CD1c-positive myeloid dendritic cell (primary cell): ENCODE data around the gene HIVEP1.
"Not testable (repeated sequence)": the region's sequence is repeated elsewhere in the genome, so short reads cannot be mapped to it uniquely, and the experiment has no call there.

Experiments used
- DNase-seq: peaks from one replicate; pipeline ENCODE4 v3.0.0-alpha.2; 2016; ENCODE audit errors: extremely low spot score

HIVEP1 gene

DNA sequence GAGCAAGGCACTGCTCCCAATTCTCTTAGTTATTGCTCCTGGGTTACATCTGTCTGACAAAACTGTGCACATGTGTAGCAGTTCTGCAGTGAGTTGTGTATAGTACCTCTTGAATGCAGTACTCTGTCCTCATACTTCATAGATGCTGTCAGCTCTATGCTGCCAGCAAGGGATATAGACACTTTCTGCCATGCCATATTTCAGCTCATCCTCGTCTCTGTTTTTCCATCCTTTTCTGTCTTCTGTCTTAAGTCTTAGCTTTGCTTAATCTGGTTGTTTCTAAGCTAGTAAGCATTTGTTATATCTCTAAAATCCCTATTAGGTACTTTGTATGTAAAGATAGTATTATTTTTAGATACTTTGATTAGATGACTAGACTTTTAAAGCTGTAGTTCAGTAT is 76.4 kb downstream of the HIVEP1 start:
- no peak for DNase-seq

DNA sequence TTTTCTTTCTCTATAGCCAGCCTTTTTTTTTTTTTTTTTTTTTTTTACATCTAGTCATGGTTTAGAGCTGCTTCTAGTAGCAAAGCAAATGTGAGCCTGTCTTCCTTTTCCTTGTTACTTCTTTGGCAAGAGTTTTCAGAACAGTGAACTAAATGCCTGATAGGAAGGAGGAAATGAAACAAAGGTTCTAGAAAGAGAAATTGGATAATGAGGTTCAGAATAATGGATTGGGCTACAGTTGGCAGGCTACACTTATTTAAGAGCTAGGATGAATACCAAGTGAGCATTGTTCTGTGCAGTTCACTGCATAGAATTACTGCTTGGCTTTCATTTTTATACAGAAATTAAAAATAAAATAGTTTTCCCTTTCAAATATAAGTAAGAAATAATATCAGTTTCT is 78.6 kb downstream of the HIVEP1 start:
- no peak for DNase-seq

DNA sequence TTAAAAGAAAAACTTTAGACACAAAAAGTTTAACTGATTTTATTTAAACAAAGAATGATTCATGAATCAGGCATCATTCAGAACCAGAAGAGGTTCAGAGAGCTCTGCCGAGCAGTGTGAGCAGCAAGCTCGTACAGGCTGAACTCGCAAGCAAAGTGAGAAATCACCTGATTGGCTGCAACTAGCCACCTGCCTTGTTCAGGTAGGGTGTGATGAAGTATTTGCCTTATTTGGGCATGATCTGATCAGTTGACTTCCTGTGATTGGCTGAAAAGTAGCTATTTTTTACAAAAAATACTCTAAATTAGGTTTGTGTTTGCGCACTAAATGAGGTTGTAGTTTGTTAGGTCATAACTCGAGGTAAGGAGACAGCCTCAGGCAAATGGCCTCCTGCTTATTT is 80.7 kb downstream of the HIVEP1 start:
- DNase-seq, result no peak

DNA sequence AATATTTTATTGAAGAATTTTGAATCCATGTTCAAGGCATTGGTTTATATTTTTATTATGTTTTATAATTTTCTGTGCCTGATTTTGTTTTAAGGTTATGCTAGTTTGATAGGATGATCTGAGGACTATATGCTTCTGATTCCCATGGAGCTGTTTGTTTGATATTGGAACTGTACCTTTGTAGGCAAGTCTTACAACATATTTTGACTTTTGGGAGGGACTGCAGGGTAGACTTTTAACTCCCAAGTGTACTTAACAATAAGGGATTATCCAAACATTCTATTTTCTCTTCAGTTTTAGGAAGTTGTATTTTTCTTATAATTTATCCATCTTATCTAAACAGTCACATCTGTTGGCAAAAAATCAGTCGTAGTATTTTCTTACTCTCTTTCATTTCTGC is 82.6 kb downstream of the HIVEP1 start:
- no peak for DNase-seq

DNA sequence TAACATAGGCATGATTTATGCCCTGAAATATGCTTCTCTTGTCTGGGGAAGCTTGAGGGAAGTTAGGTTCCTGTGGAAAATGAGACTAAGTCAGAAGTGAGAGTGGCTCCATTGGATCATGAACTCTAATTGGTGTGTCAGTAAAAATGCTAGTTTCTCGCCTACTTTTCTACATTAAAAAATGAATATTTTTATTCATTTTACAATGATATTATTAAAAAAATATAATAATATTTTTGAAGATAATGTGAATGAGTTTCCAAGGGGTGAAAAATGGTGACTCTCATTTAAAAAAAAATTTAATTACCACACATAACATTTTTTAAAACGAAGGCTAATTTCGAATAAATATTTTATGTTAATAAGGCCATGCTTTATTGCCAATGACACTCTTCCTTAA is 84.2 kb downstream of the HIVEP1 start:
- no peak for DNase-seq

- DNase-seq, result no peak
Measured at GRCh38 chr6:12097791-12098190, 85.7 kb downstream of the HIVEP1 start.

- DNase-seq, result no peak
Measured at GRCh38 chr6:12099623-12100338, 87.7 kb downstream of the HIVEP1 start.

DNA sequence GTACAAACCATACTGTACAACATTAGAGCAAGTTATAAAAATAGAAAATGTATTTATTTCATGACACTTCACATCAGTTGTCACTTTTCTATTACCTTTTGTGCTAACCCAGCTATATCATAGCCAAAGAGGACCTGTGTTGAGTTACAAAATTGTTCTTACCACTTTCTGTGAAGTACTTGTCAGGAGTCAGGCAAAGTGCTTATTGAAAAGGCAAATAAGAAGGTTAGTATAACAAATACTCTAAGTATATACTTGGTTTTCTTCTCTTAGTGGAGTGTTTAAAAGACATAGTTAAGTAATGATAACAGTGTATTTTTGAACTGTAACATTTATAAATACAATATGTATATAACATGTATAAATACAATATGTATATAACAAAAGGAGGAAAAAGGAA is 88.9 kb downstream of the HIVEP1 start:
- no peak for DNase-seq

DNA sequence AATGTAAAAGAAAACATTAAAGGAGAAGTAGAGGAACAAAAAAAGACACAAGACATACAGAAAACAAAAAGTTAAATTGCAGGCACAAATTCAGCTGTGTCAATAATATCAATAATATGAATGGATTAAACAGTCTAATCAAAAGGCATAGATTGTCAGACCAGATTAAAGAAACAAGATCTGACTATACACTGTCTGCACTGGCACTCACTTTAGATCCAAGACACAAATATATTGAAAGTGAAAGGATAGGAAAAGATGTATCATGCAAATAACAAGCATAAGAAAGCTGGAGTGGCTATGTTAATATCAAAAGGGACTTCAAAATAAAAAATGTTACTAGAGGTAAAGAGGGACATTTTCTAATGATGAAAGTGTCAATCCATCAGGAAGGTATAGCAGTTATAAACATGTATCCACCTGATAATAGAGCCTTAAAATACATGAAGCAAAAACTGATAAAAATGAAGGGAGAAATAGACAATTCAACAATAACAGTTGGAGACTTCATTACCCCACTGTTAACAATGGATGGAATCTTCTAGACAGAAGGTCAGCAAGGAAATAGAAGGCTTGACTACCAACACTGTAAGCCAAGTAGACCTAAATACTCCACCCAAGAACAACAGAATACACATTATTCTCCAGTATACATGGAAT is 89.7 kb downstream of the HIVEP1 start:
- no peak for DNase-seq

DNA sequence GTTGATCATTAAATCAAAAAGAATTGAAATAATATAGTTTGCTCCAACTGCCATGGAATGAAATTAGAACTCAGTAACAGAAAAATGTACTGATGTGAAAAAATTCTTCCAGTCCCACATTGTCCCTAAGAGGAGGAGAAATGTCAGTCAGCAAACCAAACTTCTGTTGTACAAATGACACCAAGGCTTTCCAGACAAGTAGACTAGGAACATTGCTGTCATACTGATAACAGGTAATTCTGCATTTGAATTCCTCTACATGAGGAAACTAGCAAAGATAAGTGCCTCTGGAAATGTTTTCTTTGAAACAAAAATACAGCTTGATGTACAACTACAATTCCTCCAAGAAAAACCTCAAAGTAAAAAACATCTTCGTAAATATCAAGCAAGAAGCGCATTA is 90.2 kb downstream of the HIVEP1 start:
- no peak for DNase-seq

DNA sequence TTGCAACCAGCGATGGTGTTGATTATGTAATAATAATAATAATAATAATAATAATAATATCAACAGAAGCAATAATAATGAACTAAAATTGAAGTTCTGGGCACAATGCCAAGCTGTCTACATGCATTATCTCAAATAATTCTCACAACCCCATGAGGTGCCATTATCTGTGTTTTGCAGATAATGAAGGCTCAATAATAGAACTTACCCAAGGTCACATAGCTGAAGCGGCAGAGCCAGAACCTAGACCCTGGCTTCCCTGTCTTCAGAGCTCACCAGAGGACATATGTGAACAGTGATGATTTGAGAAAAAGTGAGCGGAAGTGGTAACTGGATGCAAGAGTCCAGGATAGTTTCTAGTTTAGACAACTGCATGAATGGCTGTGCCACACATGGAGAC is 91.0 kb downstream of the HIVEP1 start:
- no peak for DNase-seq

DNA sequence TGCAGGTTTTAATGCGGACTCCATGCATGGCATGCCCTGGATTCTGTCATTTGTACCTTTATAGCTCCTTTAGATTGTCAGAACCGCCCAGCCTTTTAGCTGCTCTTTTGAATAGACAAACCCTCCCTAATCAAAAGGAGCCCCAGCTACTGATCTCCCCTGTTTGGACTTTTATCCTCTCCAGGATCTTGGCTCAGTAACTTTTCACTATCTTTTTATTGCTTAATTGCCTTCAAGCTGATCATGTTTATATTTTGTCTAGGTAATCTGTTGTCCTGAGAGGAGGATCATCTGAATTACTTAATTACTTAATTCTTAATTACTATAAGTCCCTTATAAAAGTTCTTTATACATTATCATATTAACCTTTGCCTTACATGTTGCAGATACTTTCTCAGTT is 93.2 kb downstream of the HIVEP1 start:
- DNase-seq, result no peak

DNA sequence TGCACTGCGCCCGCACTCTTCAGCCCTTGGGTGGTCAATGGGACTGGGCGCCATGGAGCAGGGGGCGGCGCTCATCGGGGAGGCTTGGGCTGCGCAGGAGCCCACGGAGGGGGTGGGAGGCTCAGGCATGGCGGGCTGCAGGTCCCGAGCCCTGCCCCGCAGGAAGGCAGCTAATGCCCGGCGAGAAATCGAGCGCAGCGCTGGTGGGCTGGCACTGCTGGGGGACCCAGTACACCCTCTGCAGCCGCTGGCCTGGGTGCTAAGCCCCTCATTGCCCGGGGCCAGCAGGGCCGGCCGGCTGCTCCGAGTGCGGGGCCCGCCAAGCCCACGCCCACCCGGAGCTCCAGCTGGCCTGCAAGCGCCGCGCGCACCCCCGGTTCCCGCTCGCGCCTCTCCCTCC is 96.3 kb downstream of the HIVEP1 start:
- not testable (repeated sequence) for DNase-seq

DNA sequence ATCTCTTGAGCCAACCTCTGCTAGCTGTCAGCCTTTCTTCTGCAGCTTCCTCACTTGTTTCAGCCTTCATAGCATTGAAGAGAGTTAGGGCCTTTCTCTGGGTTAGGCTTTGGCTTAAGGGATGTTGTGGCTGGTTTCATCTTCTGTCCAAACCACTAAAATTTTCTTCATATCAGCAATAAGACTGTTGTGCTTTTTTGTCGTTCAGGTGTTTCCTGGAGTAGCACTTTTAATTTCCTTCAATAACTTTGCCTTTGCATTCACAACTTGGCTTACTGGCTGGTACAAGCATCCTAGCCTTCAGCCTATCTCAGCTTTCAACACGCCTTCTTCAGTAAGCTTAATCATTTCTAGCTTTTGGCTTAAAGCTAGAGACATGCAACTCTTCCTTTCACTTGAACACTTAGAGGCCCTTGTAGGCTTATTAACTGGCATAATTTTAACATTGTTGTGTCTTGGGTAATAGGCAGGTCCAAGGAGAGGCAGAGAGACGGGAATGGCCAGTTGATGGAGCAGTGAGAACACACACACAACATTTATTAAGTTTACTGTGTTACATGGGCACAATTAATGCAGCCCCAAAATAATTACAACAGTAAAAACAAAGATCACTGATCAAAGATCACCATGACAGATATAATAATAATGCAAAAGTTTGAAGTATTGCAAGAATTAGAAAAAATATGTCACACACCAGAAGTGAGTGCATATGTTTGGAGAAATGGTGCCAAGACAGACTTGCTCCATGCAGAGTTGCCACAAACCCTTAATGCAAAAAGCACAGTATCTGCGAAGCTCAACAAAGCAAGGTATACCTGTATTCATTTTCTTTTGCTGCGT is 98.6 kb downstream of the HIVEP1 start:
- DNase-seq, result no peak

GRCh38 chr6:12111363-12111670 is 99.2 kb downstream of the HIVEP1 start:
- DNase-seq, result no peak

GRCh38 chr6:12112540-12113189 is 100.6 kb downstream of the HIVEP1 start:
- DNase-seq, result no peak

GRCh38 chr6:12113190-12113577 is 101.1 kb downstream of the HIVEP1 start:
- DNase-seq, result no peak

- DNase-seq, result no peak
Measured at GRCh38 chr6:12114055-12114503, 102.0 kb downstream of the HIVEP1 start.

DNA sequence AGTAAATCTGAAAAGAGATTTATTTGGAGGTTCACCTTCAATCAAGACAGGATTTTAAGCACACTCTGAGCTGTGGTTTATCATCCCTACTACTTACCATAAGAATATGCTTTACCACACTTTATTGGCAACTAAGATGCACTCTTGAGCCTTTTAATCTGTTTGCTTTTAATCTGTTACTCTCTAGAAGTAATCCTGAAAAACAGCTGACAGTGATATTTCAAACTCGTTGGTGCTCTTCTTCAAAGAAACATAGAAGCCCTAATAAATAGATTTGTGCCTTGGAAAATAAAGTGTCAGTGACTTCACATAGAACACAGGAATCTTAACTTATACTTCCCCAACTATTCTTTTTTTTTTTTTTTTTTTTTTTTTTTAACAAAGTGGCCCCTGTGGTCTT is 102.9 kb downstream of the HIVEP1 start:
- no peak for DNase-seq

DNA sequence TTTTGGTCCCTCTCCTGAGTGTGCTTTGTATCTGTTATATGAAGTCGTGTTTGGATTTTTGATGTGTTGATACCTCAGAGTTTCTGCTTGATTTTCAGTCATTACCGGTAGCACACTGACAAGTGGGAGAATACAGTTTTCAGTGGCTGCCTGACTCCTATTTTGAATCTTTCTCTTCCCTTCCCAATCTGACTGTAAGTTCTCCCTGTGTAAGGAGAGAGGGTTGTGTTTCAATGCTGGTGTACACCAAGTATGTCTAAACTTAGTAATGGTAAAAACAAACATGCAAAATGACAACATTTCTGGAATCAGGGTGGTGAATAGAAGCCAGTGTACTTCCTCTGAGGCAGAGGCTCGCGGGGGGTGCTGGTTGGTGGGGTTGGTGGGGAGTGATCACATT is 103.4 kb downstream of the HIVEP1 start:
- no peak for DNase-seq

DNA sequence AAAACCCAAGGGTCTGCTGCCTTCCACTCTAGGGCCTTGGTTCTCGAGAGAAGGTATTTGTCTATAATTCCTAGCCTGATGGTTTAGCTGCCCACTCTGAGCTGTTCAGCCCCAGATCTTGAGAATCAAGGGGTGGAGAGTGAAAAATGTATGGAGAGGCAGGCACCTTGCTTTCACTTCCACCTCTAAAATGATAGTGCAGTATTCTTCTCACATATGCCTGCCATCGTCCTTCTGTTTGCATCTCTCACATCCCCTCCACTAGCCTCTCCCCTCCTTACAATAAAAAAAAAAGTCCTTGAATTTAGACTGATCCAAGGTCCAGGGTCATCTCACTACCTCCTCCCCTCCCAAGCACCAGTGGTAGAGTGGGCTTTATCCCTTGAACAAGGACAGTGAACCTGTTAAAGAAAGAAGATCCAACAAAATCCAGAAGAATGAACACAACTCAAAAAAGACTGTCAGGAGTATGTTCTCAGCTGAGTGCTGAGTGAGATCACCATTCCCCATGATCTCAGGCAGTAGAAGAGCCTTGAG is 104.2 kb downstream of the HIVEP1 start:
- no peak for DNase-seq

DNA sequence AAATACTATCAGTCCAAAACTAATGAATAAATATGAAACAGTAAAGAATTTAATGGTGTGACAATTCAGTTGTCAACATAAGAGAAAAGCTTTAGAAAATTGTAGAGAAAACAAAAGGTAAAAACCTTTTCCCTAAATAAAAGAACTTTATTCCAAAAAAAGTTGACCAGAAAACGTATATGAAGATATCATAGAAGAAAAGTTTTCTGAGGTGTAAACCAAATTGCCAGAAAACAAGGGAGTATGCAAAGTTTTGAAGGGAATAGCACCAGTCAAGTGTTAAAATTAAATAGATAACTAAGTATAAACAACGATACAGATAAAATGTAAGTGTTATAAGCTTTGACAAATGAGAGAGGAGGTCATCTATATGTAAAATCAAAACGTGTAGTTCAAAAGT is 104.9 kb downstream of the HIVEP1 start:
- DNase-seq, result no peak
